NCI-H69 (cell line): ENCODE measurements around the gene PAFAH1B1.
"Not testable (repeated sequence)": the region's sequence is repeated elsewhere in the genome, so short reads cannot be mapped to it uniquely, and the experiment has no call there.

Experiments used
- DNase-seq: peaks from one replicate; lab custom pipeline; 2025; lab: John Stamatoyannopoulos, UW

Gene PAFAH1B1

DNA sequence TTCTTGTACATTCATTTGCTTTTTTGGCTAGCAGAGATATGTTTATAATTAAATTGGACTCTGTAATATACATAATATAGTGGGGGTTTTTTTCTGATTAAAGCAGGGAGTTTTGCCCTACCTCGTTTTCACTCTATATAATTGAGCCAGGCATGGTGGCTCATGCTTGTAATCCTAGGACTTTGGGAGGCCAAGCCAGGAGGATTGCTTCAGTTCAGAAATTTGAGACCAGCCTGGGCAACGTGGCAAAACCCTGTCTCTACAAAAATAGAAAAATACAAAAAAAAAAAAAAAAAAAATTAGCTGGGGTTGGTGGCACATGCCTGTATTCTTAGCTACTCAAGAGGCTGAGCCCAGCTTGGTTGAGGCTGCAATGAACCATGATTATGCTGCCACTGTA lies 42.2 kb downstream of the PAFAH1B1 start:
- no peak for DNase-seq

DNA sequence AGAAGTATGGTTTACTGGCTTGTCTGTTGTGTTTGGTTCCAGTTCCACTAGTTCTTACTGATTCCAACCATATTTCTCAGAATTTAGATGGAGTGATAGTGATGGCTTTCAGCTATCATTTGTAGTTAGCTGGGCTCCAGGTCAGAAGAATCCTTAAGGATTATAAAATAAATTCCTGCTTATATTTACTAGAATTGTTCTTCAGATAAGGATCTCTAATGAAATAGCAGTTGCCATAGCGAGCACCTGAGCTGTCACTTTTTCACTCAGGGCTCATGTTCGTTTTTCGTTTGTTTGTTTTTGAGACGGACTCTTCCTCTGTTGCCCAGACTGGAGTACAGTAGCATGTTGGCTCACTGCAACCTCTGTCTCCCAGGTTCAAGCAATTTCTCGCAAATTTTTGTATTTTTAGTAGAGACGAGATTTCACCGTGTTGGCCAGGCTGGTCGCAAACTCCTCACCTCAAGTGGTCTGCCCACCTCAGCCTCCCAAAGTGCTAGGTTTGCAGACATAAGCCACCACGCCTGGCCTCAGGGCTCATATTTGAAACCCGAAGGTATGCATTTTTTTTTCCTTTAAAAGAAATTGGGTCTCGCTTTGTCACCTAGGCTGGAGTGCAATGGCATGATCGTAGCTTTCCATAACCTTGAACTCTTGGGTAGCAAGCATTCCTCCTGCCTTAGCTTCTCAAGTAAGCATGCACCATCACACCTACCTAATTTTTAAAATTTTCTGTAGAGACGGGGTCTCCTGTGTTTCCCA lies 42.9 kb downstream of the PAFAH1B1 start:
- DNase-seq, result no peak

DNA sequence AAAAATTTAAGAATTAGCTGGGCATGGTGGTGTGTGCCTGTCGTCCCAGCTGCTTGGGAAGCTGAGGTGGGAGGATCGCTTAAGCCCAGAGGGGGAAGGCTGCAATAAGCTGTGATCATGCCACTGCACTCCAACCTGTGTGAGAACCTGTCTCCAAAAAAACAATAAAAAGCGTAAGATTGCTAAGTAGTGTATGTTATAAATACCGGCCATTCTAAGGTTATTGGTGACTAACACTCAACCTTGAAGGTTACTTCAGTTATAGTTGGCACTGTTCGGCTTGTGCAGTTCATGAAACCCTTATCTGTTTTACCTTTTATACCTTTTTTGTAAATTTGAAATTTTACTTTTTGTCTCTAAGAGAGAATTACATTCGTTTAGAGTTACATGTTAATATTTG lies 44.0 kb downstream of the PAFAH1B1 start:
- no peak for DNase-seq

DNA sequence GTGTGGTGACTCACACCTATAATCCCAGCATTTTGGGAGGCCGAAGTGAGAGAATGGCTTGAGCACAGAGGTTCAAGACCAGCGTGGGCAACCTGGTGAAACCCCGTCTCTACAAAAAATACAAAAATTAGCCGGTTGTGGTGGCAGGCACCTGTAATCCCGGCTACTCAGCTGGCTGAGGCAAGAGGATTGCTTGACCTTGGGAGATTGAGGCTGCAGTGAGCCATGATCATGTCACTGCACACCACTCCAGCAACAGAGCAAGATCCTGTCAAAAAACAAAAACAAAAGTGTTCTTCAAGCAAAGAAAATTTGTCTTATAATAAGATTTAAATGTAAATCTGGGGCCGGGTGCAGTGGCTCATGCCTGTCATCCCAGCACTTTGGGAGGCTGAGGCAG lies 51.5 kb downstream of the PAFAH1B1 start:
- no peak for DNase-seq

DNA sequence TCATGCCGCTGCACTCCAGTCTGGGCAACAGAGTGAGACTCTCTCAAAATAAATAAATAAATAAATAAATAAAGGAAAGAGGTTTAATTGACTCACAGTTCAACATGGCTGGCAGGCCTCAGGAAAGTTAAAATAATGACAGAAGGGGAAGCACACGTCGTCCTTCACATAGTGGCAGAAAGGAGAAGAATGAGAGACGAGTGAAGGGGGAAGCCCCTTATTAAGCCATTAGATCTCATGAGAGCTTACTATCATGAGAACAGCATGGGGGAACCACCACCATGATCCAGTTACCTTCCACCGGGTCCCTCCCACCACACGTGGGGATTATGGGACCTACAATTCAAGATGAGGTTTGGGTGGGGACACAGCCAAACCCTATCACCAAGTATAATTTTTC lies 54.5 kb downstream of the PAFAH1B1 start:
- no peak for DNase-seq

DNA sequence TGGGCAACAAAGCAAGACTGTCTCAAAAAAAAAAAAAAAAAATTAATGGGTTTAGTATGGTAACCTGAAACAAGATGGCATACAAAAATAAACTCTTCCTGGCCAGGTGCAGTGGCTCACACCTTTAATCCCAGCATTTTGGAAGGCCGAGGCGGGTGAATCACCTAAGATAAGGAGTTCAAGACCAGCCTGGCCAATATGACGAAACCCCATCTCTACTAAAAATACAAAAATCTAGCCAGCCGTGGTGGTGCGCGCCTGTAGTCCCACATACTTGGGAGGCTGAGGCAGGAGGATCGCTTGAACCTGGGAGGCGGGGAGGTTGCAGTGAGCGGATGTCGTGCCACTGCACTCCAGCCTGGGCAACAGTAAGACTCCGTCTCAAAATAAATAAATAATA lies 55.7 kb downstream of the PAFAH1B1 start:
- DNase-seq, result no peak

DNA sequence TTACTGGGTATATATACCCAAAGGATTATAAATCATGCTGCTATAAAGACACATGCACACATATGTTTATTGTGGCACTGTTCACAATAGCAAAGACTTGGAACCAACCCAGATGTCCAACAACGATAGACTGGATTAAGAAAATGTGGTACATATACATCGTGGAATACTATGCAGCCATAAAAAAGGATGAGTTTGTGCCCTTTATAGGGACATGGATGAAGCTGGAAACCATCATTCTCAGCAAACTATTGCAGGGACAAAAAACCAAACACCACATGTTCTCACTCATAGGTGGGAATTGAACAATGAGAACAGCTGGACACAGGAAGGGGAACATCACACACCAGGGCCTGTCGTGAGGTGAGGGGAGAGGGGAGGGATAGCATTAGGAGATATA lies 59.5 kb downstream of the PAFAH1B1 start:
- not testable (repeated sequence) for DNase-seq

DNA sequence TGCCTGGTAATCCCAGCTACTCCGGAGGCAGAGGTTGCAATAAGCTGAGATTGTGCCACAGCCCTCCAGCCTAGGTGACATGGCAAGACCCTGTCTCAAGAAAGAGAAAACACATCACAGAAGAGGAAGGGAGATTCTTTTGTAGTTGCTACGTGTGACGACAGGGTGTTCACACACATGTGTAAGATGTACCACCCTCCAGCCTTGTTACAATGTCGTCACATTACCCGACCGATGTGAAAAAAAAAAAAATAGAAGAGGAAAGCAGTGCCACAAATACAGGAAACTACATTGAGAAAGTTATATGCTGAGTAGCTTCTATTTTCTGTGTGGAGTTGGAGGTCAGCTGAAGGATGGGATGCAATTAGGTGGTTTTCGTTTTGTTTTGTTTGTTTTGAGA lies 62.1 kb downstream of the PAFAH1B1 start:
- DNase-seq, result peak; percentile 8

DNA sequence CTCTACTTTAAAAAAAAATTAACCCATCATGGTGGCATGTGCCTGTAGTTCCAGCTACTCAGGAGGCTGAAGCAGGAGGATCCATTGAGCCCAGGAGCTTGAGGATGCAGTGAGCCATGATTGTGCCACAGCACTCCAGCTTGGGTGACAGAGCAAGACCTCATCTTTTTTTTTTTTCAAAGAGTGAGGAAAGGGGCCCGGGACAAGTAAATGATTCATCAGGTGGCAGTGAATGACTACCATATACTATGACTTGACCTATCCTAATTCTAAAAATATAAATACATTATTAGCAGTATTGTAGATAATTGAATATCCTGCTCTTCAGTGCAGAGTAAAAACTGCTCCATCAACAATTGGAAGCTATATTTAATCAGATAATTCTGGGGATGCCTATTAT lies 62.8 kb downstream of the PAFAH1B1 start:
- DNase-seq, result no peak

DNA sequence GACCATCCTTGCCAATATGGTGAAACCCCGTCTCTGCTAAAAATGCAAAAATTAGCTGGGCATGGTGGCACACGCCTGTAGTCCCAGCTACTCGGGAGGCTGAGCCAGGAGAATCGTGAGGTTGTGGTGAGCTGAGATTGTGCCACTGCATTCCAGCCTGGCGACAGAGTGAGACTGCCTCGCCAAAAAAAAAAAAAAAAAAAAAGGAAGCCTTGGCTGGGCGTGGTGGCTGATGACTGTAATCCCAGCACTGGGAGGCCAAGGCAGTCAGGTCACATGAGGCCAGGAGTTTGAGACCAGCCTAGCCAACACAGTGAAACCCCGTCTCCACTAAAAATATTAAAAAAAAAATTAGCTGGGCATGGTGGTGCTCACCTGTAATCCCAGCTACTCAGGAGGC lies 65.9 kb downstream of the PAFAH1B1 start:
- DNase-seq, result not testable (repeated sequence)

DNA sequence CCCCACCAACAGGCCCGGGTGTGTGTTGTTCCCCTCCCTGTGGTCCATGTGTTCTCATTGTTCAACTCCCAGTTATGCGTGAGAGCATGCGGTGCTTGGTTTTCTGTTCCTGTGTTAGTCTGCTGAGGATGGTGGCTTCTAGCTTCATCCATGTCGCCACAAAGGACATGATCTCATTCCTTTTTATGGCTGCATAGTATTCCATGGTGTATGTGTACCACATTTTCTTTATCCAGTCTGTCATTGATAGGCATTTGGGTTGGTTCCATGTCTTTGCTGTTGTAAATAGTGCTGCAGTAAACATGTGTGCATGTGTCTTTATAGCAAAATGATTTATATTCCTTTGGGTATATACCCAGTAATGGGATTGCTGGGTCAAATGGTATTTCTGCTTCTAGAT lies 67.0 kb downstream of the PAFAH1B1 start:
- DNase-seq, result not testable (repeated sequence)

DNA sequence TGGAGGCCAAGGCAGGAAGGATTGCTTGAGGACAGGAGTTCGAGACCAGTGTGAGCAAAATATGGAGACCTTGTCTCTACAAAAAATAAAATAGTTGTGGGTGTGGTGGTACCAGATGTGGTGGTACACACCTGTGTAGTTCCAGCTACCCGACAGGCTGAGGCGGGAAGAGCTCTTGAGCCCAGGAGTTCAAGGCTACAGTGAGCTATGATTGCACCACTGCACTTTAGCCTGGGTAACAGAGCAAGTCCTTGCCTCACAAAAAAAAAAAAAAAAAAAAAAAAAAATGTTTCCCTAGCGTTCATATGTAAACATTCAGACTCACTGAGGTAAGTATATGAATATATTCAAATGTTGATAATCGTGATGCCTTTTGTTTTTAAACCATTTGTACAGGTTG lies 78.6 kb downstream of the PAFAH1B1 start:
- DNase-seq, result no peak

DNA sequence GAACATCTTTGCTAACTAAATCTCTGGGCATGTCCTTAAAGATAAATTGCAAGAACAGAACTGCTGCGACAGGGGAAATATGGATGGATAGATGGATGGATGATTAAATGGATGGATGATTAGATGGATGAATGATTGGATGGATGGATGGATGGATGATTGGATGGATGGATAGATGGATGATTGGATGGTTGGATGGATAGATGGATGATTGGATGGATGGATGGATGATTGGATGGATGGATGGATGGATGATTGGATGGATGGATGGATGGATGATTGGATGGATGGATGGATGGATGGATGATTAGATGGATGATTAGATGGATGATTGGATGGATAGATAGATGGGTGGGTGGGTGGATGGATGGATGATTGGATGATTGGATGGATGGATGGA lies 85.8 kb downstream of the PAFAH1B1 start:
- not testable (repeated sequence) for DNase-seq

DNA sequence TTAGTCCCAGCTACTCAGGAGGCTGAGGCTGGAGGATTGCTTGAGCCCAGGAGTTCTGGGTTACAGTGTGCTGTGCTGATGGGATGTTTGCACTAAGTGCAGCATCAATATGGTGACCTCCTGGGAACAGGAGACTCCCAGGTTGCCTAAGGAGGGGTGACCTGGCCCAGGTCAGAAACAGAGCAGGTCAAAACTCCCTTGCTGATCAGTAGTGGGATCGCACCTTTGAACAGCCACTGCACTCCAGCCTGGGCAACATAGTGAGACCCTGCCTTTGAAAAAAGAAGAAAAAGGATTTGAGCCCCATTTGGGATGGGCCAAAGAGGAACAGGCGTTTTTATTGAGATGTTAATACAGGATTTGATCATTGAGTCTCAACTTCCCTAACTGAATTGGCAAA lies 87.5 kb downstream of the PAFAH1B1 start:
- no peak for DNase-seq

DNA sequence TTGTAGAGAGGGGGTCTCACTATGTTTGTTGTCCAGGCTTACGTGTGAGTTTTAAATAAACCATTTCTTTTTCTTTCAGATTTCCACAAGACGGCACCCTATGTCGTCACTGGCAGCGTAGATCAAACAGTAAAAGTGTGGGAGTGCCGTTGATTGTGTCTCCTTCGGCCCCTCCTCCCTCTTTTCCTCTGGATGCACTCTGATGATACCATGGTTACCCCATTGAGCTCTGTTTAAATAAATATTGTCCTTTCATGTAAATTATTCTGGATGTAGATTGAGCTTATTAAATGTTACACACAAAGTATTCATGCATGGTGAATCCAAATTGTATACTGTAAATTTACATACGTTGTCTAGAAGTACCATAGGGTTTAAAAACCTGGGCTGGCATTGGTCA lies 88.2 kb downstream of the PAFAH1B1 start:
- no peak for DNase-seq

DNA sequence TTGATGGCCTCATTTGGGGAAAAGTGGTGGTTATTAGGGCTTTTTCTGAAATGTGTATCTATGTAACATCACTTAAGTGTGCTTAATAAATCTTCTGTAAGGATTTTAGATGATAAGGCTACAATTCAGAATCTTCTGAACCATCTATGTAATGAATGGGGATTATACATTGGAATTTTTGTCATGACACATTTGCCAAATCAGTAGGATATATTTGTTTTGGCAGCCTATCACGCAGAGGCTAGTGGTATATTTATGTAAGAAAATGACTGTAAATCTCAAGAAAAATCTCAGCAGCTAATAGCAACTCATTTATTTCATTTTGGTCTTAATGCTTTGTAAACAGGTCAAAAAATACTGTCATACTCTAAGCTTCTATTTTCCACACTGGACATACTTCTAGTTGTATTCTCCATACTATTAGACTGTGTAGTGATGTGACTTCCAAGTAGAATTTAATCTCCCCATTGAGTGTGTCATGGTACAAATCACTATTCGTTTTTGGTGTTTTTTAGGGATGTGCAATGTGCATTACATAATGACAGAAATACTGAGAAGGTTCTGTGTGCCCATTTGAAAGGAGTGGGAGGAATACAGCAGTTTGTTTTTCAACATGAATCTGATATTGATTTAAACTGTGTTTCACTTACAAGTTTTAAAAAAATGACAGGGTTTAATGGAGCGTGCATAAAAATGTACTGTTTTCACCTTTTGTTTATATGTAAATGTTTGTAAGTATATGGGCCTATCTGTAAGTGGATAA lies 88.9 kb downstream of the PAFAH1B1 start:
- DNase-seq, result no peak

DNA sequence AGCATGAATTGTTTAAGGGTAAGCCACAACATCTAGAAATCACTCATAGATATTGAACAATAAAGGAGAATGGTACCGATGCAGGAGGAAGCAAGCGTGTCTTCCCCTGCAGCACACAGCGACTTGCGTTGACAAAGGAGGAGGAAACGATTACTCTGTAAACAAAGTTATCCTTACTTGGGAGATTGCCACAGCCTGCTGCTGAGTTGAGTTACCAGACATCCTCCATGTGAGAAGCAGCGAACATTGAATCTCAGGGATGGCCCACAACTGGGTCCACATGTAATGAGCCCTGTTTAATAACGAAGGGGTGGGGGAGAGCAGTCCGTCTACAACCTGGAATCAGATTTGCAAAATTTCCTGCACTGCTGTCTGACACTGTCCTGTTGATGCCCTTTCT lies 90.5 kb downstream of the PAFAH1B1 start:
- no peak for DNase-seq

DNA sequence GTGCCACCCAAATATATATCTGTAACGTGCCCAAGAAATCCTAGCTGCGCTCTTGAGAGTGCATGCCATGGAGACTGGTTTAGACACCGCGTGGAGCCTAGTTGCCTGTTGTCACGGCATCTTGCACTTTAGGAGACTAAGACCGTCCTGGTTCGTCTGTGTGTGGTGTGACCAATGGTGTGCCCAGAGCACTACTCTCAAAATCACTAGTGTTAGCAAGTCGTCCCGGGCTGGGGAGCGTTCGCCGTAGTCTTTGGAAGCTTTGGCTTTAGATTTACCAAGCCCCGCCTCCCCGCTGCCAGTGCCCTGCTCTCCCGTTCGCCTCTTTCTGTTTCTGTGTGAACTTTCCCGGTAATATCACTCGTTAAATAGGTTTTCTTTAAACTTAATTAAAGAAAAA lies 91.1 kb downstream of the PAFAH1B1 start:
- no peak for DNase-seq

DNA sequence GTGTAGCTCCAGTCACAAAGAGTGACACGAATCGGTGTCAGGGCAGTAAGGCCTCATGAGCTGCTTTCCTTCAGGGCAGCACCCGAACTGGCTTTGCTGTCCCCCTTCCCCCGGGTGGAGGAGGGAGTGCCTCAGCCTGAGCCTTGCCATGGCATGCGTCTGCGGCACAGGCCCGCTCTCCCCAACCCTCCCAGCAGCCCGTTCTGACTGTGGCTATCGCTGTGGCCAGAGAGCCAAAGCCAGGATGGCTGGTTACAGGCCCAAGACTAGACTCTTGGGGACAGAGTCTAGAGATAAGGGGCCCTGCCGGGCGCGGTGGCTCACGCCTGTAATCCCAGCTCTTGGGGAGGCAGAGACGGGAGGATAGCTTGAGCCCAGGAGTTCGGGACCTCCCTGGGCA lies 92.2 kb downstream of the PAFAH1B1 start:
- DNase-seq, result no peak

DNA sequence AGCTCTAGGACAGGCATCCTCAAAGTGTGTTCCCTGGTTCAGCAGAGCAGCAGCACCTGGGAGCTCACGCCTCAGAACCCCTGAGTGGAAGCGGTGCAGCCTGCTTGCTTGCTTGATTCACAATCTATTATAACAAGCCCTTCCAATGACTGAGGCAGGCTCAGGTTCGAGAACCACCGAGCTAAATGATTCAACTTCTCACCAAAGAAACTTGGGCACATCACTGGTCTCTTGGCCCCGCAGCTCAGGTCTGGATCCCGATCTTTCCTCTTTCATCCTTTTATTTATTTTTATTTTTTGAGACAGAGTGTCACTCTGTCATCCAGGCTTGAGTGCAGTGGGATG lies 93.6 kb downstream of the PAFAH1B1 start:
- DNase-seq, result no peak

DNA sequence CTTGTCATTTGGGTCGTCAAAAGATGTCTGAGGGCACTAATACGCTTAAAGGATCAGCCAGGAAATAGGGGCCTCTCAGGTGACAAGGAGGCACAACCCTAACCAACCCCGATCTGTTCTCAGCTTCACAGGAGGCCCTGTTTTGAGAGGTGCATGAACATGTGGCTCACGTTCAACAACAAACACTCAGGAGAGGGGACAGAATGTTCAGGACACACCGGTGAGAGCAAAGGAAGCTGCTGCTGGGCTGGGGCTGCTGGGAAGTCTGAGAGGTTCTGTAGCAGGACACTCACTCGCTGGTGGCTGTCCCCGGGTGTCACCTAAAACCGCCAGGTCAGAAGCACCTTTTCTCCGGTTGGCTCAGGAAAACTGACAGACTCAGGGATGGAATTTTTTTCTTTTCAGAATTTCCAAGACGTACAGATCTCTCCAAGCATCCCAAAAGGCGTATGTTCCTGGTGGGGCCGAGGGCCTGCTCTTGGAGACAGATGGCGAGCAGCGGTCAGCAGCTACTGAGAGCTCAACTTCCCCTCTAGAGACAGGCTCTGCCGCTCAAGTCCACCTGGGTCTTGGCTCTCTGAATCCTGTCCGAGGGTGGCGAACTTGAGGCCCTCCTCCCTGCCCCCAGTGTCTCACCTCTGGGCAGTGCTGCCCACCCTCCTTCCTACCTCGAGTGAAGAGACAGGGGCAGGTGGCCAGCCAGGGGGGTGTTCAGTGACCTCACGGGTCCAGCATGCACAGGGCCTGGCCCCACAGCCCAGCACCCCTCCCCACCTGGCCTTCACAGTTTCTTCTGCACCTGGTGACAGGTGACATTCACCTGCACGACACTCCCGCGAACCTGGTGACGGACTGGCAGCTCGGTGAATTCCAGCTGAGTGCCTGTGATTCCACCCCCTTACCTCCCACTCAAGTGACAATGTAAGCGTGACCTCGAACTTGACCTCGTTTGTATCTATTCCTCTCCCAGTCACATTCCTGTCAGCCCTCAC lies 95.2 kb downstream of the PAFAH1B1 start:
- no peak for DNase-seq

DNA sequence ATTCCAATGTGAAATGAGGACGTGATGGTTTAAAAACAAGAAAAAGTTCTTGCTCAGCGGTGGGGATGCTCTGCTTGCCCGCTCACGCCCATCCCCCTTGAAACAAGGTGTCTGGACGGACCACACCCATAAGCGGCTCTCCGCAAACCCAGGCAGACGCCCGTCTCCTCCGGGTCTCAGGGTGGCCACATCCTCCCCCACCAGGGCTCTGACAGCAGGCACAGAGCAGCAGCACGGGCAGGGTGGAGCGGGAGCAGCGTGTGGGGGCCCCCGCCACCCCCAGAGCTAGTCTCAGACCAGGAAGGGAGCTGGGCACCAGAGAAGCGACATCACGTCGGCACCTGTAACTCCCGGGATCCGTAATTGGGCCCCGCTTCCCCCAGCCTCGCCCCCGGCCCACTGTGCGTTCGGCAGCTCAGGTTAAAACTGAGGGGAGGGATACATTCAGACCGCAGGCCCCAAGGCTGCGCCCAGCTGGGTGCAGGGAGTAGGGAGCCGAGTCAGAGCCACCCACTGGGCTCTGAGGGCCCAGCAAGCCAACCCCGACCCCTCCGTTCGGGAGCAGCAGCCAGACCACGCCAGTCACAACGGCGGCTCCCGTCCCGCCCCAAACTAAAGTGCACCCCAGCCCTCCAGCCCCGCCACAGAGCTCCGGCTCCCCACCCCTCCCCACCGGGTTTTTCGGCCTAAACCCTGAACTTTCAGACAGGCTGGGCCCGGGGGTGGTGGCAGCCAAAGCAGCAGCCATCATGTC lies 96.1 kb downstream of the PAFAH1B1 start:
- DNase-seq, result no peak
